ENCODE results near the gene UCN3.
"Not testable (repeated sequence)": the region's sequence is repeated elsewhere in the genome, so short reads cannot be mapped to it uniquely, and the experiment has no call there.

The UCN3 gene

DNA sequence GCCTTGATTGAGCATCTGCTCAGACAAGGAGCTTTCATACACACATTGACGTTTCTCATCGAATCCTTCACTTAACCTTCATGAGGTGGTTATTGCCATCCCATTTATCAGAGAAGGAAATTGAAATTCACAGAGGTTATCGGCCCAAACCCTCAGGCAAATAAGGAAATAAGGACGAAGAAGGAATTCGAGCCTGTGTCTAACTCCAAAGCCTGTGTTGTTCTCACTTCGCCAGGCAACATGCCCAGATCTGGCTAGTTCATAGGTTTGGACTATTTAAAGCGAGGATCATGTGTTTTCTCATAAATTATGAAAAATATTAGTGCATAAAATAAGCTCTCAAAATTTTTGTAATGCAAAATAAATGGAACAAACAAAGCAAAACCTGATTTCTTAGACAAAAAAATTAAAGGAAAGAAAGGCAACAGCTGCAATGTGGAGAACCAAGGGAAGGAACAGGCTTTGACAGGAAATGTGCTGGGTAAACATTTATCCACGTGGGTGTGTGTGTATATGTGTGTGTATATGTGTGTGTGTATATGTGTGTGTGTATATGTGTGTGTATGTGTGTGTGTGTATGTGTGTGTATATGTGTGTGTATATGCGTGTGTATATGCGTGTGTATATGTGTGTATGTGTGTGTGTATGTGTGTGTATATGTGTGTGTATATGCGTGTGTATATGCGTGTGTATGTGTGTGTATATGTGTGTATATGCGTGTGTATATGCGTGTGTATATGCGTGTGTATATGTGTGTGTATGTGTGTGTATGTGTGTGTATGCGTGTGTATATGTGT lies 4.8 kb downstream of the UCN3 start:
- no peak for DNase-seq (ENCODE audit: low spot score)

DNA sequence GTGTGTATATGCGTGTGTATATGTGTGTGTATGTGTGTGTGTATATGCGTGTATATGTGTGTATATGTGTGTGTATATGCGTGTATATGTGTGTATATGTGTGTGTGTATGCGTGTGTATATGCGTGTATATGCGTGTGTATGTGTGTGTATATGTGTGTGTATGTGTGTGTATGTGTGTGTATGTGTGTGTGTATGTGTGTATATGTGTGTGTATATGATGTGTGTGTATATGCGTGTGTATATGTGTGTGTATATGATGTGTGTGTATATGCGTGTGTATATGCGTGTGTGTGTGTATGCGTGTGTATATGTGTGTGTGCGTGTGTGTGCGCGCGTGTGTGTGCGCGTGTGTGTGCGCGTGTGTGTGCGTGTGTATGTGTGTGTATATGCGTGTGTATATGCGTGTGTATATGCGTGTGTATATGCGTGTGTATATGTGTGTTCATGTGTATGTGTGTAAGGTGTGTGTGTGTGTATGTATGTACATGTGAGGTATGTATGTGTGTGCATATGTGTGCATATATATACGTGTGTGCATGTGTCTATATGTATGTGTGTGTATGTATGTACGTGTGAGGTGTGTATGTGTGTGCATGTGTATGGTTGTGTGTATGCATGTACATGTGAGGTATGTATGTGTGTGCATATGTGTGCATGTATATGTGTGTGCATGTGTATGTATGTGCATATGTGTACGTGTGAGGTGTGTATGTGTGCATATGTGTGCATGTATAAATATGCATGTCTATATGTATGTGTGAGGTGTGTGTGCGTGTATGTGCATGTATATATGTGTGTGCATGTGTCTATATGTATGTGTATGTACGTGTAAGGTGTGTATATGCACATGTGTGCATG lies 6.0 kb downstream of the UCN3 start:
- DNase-seq (ENCODE audit: low spot score) = no peak

DNA sequence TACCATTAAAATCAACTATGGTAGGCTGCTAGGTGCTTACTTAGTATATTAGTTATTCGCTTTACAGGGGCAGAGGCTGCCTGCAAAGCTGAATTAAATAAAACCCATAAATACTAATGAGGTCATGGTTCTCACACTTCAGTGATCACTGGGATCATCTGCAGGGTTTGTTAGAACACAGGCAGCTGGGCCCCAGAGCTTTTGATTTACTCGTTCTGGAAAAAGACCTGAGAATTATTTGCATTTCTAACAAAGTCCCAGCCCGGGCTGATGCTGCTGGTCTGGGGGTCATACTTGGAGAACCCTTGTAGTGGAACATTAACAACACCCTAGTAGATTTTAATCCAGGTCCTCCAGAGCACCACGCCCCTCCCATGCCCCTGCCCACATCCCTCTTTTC lies 8.5 kb downstream of the UCN3 start:
- no peak for DNase-seq (ENCODE audit: low spot score)

DNA sequence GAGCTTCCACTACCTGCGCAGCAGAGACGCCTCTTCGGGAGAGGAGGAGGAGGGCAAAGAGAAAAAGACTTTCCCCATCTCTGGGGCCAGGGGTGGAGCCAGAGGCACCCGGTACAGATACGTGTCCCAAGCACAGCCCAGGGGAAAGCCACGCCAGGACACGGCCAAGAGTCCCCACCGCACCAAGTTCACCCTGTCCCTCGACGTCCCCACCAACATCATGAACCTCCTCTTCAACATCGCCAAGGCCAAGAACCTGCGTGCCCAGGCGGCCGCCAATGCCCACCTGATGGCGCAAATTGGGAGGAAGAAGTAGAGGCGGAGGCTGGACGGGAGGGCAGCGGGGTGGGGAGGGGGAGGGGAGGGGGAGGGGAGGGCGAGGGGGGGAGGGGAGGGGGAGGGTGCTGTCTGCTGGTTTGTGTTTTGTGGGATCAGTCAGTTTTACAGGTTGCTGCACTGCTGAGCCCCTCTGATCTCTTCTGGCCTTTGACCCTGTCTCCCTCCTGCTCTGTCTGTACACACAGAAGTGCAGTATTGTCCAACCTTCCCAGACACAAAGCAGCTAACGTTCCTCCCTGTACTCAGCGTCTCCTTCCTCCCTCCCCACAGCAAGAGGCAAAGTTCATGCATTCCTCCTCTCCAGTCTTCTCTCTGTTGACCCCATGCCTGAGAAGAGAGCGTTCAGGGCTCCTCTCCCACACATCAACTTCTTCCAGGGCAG lies 9.3 kb downstream of the UCN3 start:
- no peak for DNase-seq (ENCODE audit: low spot score)

DNA sequence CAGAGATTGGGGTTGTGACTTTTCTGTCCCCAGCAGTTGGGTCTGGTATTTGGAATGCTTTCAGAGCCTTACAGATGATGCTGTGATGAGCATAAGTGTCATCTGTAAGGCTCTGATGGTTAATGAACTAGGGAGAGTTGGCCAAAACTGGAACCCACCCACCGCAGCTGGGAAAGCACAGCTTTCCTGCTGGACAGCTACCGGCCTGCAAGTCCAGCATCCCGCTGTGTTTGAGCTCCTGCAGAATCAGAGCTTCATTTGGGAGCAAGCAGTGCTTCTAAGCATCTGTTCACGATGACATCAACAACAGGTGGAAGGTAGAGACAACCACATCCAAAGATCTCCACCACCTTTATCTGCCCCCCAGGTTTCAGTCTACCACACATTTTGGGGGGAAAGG lies 11.7 kb downstream of the UCN3 start:
- DNase-seq (ENCODE audit: low spot score) = no peak

DNA sequence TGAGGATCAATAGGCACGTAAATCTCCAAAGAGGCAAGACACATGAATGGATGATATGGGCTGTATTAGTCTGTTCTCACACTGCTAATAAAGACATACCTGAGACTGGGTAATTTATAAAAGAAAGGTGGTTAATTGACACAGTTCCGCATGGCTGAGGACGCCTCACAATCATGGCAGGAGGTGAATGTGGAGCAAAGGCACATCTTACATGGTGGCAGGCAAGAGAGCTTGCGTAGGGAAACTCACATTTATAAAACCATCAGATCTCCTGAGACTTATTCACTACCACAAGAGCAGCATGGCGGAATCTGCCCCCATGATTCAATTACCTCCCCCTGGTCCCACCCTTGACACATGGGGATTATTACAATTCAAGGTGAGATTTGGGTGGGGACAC lies 14.4 kb downstream of the UCN3 start:
- DNase-seq (ENCODE audit: low spot score) = not testable (repeated sequence)

- DNase-seq (ENCODE audit: low spot score) = not testable (repeated sequence)
These were observed 15.6 kb downstream of the UCN3 start for GRCh38 chr10:5380395-5380794.

GRCh38 chr10:5381187-5381586 lies 16.4 kb downstream of the UCN3 start:
- DNase-seq (ENCODE audit: low spot score) = no peak

DNA sequence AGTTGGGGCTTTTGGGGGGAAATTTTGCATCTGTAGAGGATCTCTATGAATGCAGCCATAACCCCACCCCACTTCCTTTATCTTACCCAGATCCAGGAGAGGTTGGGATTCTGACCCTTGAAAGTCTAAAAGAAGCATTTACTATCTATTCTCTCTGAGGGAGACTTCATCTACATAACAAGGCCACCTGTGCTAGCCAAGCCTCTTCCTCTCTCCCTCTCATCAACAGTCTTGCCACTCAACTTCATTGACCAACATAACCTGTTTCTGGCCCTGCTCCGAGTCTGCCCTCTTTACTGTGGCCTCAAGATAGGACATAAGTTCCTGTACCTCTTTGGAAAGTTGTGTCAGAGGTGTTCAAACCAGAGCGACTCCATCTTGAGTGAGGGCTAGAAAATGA lies 20.5 kb downstream of the UCN3 start:
- no peak for DNase-seq (ENCODE audit: low spot score)

DNA sequence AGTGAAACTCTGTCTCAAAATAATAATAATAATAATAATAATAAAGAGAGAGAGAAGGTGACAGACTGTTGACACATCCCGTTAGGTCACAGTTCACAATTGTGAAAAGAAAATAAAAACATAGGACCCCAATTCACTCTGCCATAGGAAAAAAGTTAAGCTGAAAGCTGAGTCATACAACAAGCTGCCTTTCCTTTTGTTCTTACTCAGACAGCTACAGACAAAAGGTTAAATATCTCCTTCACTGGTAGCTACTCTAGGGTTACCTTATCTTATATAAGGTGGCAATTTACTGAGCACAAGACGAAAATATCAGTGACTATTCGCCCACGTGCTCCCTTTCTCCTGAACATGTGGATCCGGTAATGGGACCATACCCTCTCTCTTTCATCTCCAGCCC lies 22.4 kb downstream of the UCN3 start:
- no peak for DNase-seq (ENCODE audit: low spot score)

- DNase-seq (ENCODE audit: low spot score) = no peak
These were observed 25.9 kb downstream of the UCN3 start for GRCh38 chr10:5390607-5391205.

DNA sequence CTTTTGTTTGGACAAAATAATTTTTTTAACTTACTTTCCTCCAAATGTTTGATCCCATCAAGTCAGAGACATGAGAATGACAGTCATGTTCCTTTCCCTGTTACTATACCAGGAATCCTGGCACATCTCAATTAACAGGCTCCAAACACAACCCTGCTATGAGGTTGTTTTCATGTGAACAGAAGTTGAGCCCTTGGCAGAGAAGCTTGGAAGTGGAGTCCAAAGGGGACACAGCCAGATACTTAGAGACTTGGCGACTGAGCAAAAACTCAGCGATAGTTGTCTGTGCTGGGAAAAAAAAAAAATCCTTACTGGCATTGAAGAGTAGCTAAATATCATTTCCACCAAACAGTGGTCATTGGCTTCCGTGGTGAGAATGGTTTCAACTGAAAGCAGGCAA lies 27.0 kb downstream of the UCN3 start:
- DNase-seq (ENCODE audit: low spot score) = no peak

DNA sequence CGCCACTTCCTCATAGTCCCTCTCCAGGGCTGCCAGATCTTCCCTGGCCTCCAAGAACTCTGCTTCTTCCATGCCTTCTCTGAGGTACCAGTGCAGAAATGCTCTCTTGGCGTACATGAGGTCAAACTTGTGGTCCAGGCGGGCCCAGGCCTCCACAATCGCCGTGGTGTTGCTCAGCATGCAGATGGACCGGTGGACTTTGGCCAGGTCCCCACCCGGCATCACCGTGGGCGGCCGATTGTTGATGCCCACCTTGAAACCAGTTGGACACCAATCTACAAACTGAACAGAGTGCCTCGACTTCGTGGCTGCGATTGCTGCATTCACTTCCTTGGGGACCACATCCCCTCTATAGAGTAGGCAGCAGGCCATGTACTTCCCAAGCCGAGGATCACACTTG lies 28.8 kb downstream of the UCN3 start:
- no peak for DNase-seq (ENCODE audit: low spot score)

GRCh38 chr10:5395168-5395567 lies 30.4 kb downstream of the UCN3 start:
- DNase-seq (ENCODE audit: low spot score) = no peak

- DNase-seq (ENCODE audit: low spot score) = no peak
These were observed 32.0 kb downstream of the UCN3 start for GRCh38 chr10:5396556-5397300.

- no peak for DNase-seq (ENCODE audit: low spot score)
These were observed 34.6 kb downstream of the UCN3 start for GRCh38 chr10:5399332-5399731.

GRCh38 chr10:5400468-5401240 lies 35.9 kb downstream of the UCN3 start:
- no peak for DNase-seq (ENCODE audit: low spot score)

DNA sequence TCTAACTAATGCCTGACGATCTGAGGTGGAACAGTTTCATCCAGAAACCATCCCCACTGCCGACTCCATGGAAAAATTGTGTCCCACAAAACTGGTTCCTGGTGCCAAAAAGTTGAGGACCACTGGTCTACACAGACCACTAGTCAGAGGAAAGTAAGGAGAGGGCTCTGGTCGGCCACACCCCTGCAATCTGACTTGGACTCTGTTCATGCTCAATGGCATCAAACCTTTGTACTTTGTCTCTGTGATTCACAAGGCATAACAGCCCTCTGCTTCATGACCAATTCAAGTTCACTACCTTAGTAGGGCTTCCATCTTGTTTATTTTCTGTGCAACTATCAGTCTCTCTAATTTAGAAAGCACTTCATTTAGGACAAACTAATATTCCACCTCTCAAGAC lies 38.0 kb downstream of the UCN3 start:
- no peak for DNase-seq (ENCODE audit: low spot score)

- DNase-seq (ENCODE audit: low spot score) = no peak
These were observed 39.7 kb downstream of the UCN3 start, which contains the start of gene TUBAL3 for GRCh38 chr10:5404208-5405041. TSS of gene TUBAL3 (minus strand) at chr10:5404828. CDS start at chr10:5404792, 36 bp downstream.

DNA sequence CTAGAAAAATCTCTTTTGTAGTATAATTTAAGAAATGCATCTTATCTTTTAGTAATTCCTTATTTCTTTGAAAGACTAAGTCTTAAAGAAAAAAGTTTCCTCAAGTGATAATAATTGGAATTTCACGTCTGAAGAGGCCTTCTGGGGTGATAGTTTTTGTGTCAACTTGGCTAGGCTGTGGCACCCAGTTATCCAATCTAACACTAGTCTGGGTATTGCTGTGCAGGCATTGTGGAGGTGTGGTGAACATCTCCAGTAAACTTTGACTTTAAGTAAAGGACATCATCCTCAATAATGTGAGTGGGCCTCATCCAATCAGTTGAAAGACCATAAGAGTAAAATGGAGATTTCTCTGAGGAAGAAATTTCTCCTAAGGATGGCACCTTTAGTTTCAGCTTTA lies 42.2 kb downstream of the UCN3 start:
- no peak for DNase-seq (ENCODE audit: low spot score)

All from AG08396 (cell line).